WERI-Rb-1 (cell line): ENCODE data around the gene GCDH.

Experiments used
- DNase-seq: peaks from one replicate; pipeline ENCODE4 v3.0.0-alpha.2; 2020
- H3K27ac ChIP-seq: fragments of 250-450 bp; sonication (Bioruptor Pico); 2 replicates; pipeline ENCODE4 v1.5.1; 2020; ENCODE audit warnings: mild to moderate bottlenecking, moderate library complexity
- H3K27me3 ChIP-seq: fragments of 250-450 bp; sonication (Bioruptor Pico); 2 replicates; pipeline ENCODE4 v1.5.1; 2021; ENCODE audit warnings: mild to moderate bottlenecking, low read depth, moderate library complexity; ENCODE audit not compliant: insufficient read depth, severe bottlenecking
- H3K36me3 ChIP-seq: fragments of 250-450 bp; sonication (Bioruptor Pico); 2 replicates; pipeline ENCODE4 v1.5.1; 2020; ENCODE audit warnings: mild to moderate bottlenecking, moderate library complexity
- H3K4me3 ChIP-seq: 2 replicates; pipeline ENCODE4 v1.5.1; 2011; ENCODE audit warnings: low read depth, mild to moderate bottlenecking, control low read depth, low read length
- H3K9me3 ChIP-seq: fragments of 250-450 bp; sonication (Bioruptor Pico); 2 replicates; pipeline ENCODE4 v1.5.1; 2021; ENCODE audit warnings: mild to moderate bottlenecking, moderate library complexity; ENCODE audit not compliant: severe bottlenecking
- CTCF ChIP-seq: IDR thresholded peaks from 2 replicates; pipeline ENCODE4 v1.5.1; 2011; ENCODE audit warnings: low read depth, mild to moderate bottlenecking, control low read depth, inconsistent platforms, low read length

GCDH gene

GRCh38 chr19:12924621-12925310 lies 33.8 kb downstream of the GCDH start:
- DNase-seq: no peak
- Histone ChIP-seq H3K9me3 (no peaks in the 10 kb centered on the region), H3K36me3 (peaks cover 74% of the 10 kb centered on the region), H3K27ac (no peak overlapping the region), H3K4me3 (no peak overlapping the region), H3K27me3 (no peaks in the 10 kb centered on the region)
- no peak for TF ChIP-seq CTCF

- Histone ChIP-seq H3K4me3 (no peak overlapping the region), H3K27ac (no peak overlapping the region), H3K27me3 (no peaks in the 10 kb centered on the region), H3K9me3 (no peaks in the 10 kb centered on the region), H3K36me3 (peaks cover 56% of the 10 kb centered on the region)
- no peak for DNase-seq
- TF ChIP-seq CTCF: 0 out of 2 replicates have a peak, but pooled peaks have one; percentile 18
Observed at GRCh38 chr19:12930002-12930645, 39.2 kb downstream of the GCDH start.

GRCh38 chr19:12932392-12933286 lies 41.7 kb downstream of the GCDH start:
- no peak for DNase-seq
- peak overlapping the region; percentile 87 for H3K27ac ChIP-seq
- no peaks in the 10 kb centered on the region for H3K9me3 ChIP-seq
- peak overlapping the region; percentile 78 for H3K4me3 ChIP-seq
- peaks cover 31% of the 10 kb centered on the region for H3K36me3 ChIP-seq
- H3K27me3 ChIP-seq: no peaks in the 10 kb centered on the region
- TF ChIP-seq CTCF: no peak

- no peak for TF ChIP-seq CTCF
- peak; percentile 91 for DNase-seq
- Histone ChIP-seq H3K27me3 (no peaks in the 10 kb centered on the region), H3K27ac (peak within 1 kb of the TSS; percentile 87), H3K36me3 (peaks cover 27% of the 10 kb centered on the region), H3K9me3 (no peaks in the 10 kb centered on the region), H3K4me3 (peak within 1 kb of the TSS; percentile 78)
Observed at GRCh38 chr19:12933287-12934072, 42.5 kb downstream of the GCDH start, which contains the start of gene FARSA. Gene FARSA, minus strand, starts transcription at chr19:12933711. Its CDS starts 15 bp downstream, at chr19:12933696.

- DNase-seq: no peak
- Histone ChIP-seq H3K36me3 (peaks cover 29% of the 10 kb centered on the region), H3K27me3 (no peaks in the 10 kb centered on the region), H3K9me3 (no peaks in the 10 kb centered on the region), H3K4me3 (no peak overlapping the region), H3K27ac (no peak overlapping the region)
- TF ChIP-seq CTCF: no peak
Observed at GRCh38 chr19:12935071-12935470, 44.1 kb downstream of the GCDH start.
